ENCODE results near the gene RAET1G.
"Not testable (repeated sequence)": the region's sequence is repeated elsewhere in the genome, so short reads cannot be mapped to it uniquely, and the experiment has no call there.

Gene RAET1G

DNA sequence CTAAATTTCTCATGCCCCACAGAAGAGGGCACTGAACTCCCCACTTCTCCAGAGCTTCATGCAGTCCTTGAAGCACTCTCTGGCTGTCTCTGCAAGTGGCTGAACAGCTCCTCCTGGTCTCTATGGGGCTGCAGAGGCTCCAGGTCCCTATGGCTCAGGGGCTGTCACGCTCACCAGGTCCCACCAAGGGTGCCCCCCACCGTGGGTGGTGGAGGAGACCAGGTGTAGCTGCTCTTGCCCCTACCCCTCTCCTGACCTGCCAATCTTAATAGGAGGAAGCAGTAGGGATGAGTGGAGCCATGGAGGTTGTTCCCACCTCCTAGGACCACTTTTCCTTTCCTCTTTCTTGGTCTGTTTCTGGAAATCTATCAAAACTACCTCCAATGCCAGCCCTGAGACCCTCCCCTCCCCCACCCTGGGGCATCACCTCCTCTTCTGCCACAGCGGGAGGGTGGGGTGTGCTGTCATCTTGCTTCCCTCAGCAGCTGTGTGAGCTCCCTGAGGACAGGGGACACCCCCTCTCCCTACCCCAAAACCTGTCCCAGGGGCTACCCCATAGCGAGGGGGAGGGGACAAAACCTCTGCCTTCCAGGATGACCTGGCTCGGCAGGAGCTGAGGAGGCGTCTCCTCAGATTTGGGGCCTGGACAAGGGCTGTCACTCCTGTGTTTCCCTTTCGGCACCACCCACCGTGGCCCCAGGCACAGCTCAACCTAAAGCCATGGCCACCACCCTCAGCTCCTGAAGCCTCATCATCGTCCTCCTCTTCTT is 13.0 kb downstream of the RAET1G start:
- DNase-seq, result no peak

DNA sequence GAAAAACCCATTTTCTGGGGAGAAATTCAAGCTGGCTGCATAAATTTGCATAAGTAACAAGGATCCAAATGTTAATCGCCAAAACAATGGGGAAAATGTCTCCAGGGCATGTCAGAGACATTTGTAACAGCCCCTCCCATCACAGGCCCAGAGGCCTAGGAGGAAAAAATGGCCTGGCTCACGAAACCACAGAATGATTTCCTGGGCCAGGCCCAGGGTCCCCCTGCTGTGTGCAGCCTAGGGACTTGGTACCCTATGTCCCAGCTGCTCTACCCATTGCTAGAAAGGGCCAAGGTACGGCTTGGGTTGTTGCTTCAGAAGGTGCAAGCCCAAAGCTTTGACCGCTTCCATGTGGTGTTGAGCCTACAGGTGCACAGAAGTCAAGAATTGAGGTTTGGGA is 14.4 kb downstream of the RAET1G start:
- DNase-seq, result not testable (repeated sequence)

- no peak for DNase-seq
Measured at GRCh38 chr6:149907317-149907716, 15.6 kb downstream of the RAET1G start.

DNA sequence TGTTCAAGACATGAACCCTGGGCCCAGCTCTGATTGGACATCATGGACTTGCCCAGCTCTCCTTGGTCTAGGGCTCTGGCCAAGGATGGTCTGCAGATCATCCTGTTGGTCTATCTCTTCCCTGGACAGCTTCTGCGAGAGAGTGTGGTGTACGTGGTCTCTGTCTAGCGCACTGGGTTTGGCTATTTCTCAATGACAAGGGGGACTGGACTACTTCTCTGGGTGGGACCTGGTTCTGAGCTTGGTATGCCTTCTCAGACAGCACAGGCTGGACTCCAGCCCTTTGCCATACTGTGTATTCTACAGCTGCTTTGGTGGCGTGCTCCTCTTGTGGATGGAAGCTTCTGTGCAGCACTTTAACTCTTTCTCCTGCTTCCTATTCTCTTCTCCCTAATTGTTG is 16.5 kb downstream of the RAET1G start:
- DNase-seq, result no peak

DNA sequence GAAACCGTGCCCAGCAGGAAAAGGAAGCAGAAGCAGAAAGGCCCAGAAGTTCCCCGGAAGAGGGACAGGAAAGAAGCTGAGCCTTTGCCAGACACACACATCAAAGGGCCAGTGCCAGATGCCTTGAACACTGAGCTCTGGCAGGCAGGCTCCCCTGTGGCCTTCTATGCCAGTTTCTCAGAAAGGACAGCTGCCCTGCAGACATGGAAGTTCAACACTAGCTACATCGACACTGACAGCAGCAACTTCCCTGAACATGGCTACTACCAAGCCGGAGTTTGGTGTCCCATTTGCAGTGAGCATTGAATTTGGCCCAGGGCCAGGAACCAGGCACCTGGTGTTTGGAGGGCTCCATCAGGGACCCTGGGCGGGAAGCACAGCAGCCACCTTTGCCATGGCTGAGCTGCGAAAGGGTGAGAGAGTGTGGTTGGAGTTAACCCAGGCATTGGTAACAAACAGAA is 17.0 kb downstream of the RAET1G start:
- no peak for DNase-seq

DNA sequence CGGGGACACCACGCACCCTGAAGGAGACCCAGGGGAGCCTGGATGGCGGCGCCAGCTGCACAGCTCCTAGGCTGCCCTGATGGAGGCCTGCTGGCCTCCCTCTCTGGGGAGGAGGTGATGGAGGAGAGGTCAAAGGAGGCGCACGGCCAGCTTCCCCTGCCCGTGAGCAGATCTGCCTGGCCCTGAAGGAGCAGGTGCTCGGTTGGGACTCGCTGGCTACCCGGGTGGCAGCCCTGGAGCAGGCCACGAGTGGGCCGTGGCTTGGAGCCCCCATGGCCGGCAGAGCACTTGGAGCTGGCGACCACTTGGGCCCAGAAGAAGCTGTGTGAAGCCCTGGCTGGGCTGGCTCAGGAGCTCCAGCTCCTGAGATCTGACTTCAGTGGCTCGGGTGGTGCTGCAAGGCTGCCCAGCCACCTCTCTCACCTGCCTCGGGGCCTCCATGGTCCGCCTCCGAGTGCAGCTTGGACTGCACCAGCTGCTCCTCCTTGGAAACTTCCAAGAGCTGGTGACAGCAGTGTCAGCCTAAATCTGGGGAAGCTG is 17.5 kb downstream of the RAET1G start:
- DNase-seq, result no peak

GRCh38 chr6:149904661-149905370 is 18.1 kb downstream of the RAET1G start:
- no peak for DNase-seq

- DNase-seq, result no peak
Measured at GRCh38 chr6:149903938-149904611, 18.8 kb downstream of the RAET1G start.

GRCh38 chr6:149901444-149902140 is 21.3 kb downstream of the RAET1G start:
- no peak for DNase-seq

DNA sequence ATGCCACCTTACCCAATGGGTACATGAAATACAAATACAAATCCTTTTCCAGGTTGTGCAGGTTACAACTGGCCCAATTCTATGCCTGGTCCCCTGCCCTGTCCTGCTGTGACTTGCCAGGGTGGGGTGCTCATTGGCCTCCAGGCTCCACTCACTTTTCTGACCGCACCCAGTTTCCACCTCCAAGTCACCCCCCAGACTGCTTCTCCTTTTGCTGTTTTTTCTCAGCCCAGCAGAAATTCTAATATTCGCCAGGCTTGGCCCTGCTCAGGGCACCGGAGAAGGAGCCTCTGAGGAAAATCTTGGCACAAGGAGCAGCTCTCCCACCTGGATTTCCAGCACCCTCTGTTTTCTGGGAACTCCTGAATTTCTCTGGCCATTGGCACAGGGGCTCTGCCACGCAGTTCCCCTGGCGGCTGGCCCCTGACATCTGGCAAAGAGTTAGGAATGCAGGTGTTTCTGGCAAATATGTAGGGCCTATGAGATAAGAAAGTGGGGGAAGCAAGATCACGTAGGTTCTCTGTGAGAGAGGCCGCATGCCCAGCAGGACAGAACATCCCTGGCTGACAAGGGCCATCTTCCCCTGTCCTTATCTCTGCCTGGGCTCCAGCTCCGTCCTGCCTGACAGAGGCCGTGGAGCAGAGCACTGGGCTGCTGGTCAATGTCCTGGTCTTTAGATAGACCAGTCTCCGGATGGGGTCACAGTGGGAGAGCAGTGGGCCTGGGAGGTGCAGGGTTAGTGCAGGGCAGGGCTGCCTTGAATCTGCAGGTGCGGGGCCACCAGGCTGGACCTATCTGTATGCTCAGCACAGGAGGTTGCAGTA is 22.1 kb downstream of the RAET1G start:
- no peak for DNase-seq

DNA sequence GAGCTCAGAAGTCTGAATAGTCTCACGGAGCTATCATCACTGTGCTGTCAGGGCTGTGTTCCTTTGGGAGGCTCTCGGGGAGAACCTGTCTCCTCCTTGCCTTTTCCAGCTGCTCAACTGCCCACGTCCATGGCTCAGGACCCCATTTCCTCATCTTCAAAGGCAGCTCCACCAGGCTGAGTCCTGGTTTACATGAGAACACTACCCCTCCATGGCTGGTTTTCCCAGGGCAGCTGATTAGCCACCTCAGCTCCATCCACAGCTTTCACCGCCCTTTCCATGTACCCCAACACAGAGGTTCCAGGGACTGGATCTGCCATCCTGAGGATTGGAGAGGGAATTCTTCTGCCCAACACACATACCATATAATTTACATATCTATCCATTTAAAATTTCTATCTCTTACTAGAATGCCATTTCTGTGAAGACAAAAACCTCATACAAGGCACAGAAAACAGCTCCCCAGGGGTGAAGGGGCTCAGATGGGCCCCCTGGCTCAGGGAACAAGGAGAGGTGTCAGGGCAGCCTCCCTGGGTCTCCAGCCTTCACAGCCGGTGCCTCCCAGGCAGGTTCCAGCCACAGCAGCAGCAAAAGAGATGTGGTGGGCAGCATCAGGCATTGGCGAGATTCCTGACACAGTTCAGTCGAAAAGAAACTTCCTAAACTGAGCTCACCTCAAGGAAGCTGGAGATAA is 22.8 kb downstream of the RAET1G start:
- DNase-seq, result no peak

DNA sequence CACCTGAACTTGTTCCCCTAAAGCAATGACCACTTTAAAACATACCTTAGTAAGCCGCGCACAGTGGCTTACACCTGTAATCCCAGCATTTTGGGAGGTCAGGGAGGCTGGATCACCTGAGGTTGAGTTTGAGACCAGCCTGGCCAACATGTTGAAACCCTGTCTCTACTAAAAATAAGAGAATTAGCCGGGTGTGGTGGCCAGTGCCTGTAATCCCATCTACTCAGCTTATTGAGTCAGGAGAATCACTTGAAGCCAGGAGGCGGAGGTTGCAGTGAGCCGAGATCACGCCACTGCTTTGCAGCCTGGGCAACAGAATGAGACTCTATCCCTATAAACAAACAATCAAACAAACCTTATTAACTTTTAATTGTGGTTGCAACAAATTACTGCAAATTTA is 23.4 kb downstream of the RAET1G start:
- no peak for DNase-seq

GRCh38 chr6:149898966-149899365 is 24.0 kb downstream of the RAET1G start:
- no peak for DNase-seq

DNA sequence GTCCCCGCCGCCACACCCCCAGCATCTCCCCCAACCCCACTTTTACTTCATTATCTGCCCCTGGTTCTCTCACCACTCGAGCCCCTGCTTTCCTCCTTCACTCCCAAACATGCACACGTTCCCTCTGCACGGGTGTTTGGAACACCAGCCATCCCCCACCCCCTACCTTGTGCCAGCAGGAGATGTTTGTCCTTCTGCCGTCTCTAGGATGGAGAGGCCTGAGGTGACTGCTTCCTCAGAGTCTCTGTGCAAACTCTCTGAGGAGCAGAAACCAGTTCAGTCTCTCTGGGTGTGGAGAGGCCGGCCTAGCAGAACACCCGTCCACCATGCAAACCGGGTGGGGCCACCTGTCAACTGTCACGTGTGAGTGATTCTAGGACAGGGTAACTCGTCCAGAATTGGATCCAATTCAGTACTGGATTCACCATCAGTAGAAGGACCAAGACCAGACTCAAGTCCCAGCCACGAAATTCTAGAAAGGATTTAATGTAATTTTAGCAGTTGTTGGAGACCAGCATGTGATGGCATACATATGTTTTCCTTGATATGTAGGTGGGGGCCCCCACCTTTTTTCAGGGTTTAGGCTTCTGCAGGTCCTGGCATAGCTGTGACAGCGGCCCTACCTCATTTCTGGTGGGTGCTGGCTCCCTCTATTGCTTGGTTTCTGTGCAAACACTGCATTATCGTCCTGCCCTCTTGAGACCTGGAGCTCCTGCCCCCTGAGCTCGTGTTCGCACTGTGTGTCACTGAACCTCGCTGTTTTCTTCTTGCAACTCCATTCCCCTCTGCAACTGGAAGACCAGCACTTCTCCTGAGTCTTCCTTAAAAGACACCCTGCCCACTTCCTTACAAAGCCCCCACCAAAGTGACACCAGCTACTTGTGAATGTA is 24.8 kb downstream of the RAET1G start, which contains the start of gene RAET1E:
Gene RAET1E (minus strand): TSS at position 259 of the 890 bp plus-strand sequence. CDS start 7,212 bp downstream, outside the sequence.
- no peak for DNase-seq

- no peak for DNase-seq
Measured at GRCh38 chr6:149897015-149897697, 25.8 kb downstream of the RAET1G start.

GRCh38 chr6:149896491-149896890 is 26.4 kb downstream of the RAET1G start:
- DNase-seq, result no peak

GRCh38 chr6:149895833-149896271 is 27.1 kb downstream of the RAET1G start:
- DNase-seq, result peak; percentile 33

GRCh38 chr6:149895048-149895590 is 27.8 kb downstream of the RAET1G start:
- no peak for DNase-seq

DNA sequence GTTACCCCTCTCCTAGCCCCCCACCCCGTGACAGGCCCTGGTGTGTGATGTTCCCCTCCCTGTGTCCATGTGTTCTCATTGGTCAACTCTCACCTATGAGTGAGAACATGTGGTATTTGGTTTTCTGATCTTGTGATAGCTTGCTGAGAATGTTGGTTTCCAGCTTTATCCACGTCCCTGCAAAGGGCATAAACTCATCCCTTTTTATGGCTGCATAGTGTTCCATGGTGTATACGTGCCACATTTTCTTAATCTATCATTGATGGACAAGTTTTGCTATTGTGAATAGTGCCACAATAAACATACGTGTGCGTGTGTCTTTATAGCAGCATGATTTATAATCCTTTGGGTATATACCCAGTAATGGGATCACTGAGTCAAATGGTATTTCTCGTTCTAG is 31.1 kb downstream of the RAET1G start:
- not testable (repeated sequence) for DNase-seq

Measured in CD4-positive, alpha-beta T cell treated with Interleukin-4 for 4 hours (primary cell).